NT2/D1 (cell line): ENCODE results near the gene ZFYVE21.
"Not testable (repeated sequence)": the region's sequence is repeated elsewhere in the genome, so short reads cannot be mapped to it uniquely, and the experiment has no call there.

ENCODE experiments used
- DNase-seq: peaks from one replicate; pipeline ENCODE4 v3.0.0-alpha.2; 2011; ENCODE audit warnings: low read depth, low spot score
- H3K27me3 ChIP-seq: 2 replicates; pipeline ENCODE4 v1.6.0; 2011; ENCODE audit warnings: mild to moderate bottlenecking; ENCODE audit not compliant: insufficient read length, insufficient read depth
- H3K36me3 ChIP-seq: 2 replicates; pipeline ENCODE4 v1.6.1; 2011; ENCODE audit warnings: mild to moderate bottlenecking, low read length, mixed read lengths; ENCODE audit not compliant: insufficient read depth, insufficient read length
- H3K4me1 ChIP-seq: 2 replicates; pipeline ENCODE4 v1.5.1; 2011; ENCODE audit not compliant: insufficient read depth, insufficient read length
- H3K4me3 ChIP-seq: 2 replicates; pipeline ENCODE4 v1.5.1; 2011; ENCODE audit warnings: low read depth; ENCODE audit not compliant: insufficient read length
- H3K9ac ChIP-seq: 2 replicates; pipeline ENCODE4 v1.6.0; 2011; ENCODE audit warnings: low read depth; ENCODE audit not compliant: insufficient read length
- H3K9me3 ChIP-seq: 2 replicates; pipeline ENCODE4 v1.5.1; 2011; ENCODE audit warnings: mild to moderate bottlenecking, low read length; ENCODE audit not compliant: insufficient read depth
- SUZ12 ChIP-seq: IDR thresholded peaks from 2 replicates; pipeline ENCODE4 v1.6.1; 2011; ENCODE audit not compliant: insufficient read length, insufficient read depth; ENCODE audit errors: extremely low read depth
- YY1 ChIP-seq: IDR thresholded peaks from 2 replicates; pipeline ENCODE4 v1.6.1; 2011; ENCODE audit not compliant: insufficient read length, insufficient read depth
- ZNF274 ChIP-seq: IDR thresholded peaks from 2 replicates; pipeline ENCODE4 v1.6.1; 2011; ENCODE audit warnings: mild to moderate bottlenecking, low read depth, low read length

Gene ZFYVE21

GRCh38 chr14:103687712-103688111, 27.9 kb upstream of the ZFYVE21 start:
- H3K9me3 ChIP-seq: no peaks in the 10 kb centered on the region
- no peaks in the 10 kb centered on the region for H3K27me3 ChIP-seq
- peaks cover 4% of the 10 kb centered on the region for H3K4me1 ChIP-seq
- no peak overlapping the region for H3K4me3 ChIP-seq
- no peak overlapping the region for H3K9ac ChIP-seq
- peaks cover 72% of the 10 kb centered on the region for H3K36me3 ChIP-seq
- TF ChIP-seq SUZ12: no peak
- no peak for TF ChIP-seq ZNF274
- no peak for TF ChIP-seq YY1
- DNase-seq: no peak

- Histone ChIP-seq H3K9ac (no peak overlapping the region), H3K4me3 (no peak overlapping the region), H3K27me3 (no peaks in the 10 kb centered on the region), H3K4me1 (peaks cover 4% of the 10 kb centered on the region), H3K36me3 (peaks cover 72% of the 10 kb centered on the region), H3K9me3 (no peaks in the 10 kb centered on the region)
- DNase-seq: no peak
- no peak for TF ChIP-seq ZNF274
- TF ChIP-seq YY1: no peak
- TF ChIP-seq SUZ12: no peak
These were observed 27.2 kb upstream of the ZFYVE21 start for GRCh38 chr14:103688441-103688840.

- peaks cover 72% of the 10 kb centered on the region for H3K36me3 ChIP-seq
- no peak for DNase-seq
- no peak overlapping the region for H3K9ac ChIP-seq
- H3K27me3 ChIP-seq: no peaks in the 10 kb centered on the region
- H3K9me3 ChIP-seq: no peaks in the 10 kb centered on the region
- TF ChIP-seq YY1 (no peak), SUZ12 (no peak), ZNF274 (no peak)
- H3K4me1 ChIP-seq: peaks cover 4% of the 10 kb centered on the region
- no peak overlapping the region for H3K4me3 ChIP-seq
These were observed 26.4 kb upstream of the ZFYVE21 start for GRCh38 chr14:103688906-103689902.

GRCh38 chr14:103690332-103690731, 25.3 kb upstream of the ZFYVE21 start:
- no peaks in the 10 kb centered on the region for H3K27me3 ChIP-seq
- H3K4me3 ChIP-seq: no peak overlapping the region
- no peaks in the 10 kb centered on the region for H3K9me3 ChIP-seq
- peaks cover 69% of the 10 kb centered on the region for H3K36me3 ChIP-seq
- peaks cover 4% of the 10 kb centered on the region for H3K4me1 ChIP-seq
- no peak for DNase-seq
- H3K9ac ChIP-seq: no peak overlapping the region
- no peak for TF ChIP-seq SUZ12
- TF ChIP-seq YY1: no peak
- no peak for TF ChIP-seq ZNF274

GRCh38 chr14:103691655-103692054, 24.0 kb upstream of the ZFYVE21 start:
- not testable (repeated sequence) for H3K27me3 ChIP-seq, DNase-seq, H3K4me1 ChIP-seq, H3K9me3 ChIP-seq, H3K4me3 ChIP-seq, H3K9ac ChIP-seq
- peaks cover 63% of the 10 kb centered on the region for H3K36me3 ChIP-seq

GRCh38 chr14:103692159-103692558, 23.5 kb upstream of the ZFYVE21 start:
- DNase-seq: no peak
- H3K4me3 ChIP-seq: no peak overlapping the region
- H3K27me3 ChIP-seq: no peaks in the 10 kb centered on the region
- peaks cover 2% of the 10 kb centered on the region for H3K4me1 ChIP-seq
- TF ChIP-seq SUZ12 (no peak), YY1 (no peak), ZNF274 (no peak)
- no peaks in the 10 kb centered on the region for H3K9me3 ChIP-seq
- peaks cover 61% of the 10 kb centered on the region for H3K36me3 ChIP-seq
- no peak overlapping the region for H3K9ac ChIP-seq

GRCh38 chr14:103692871-103693270, 22.7 kb upstream of the ZFYVE21 start:
- Histone ChIP-seq H3K9me3 (no peaks in the 10 kb centered on the region), H3K4me1 (peaks cover 6% of the 10 kb centered on the region), H3K27me3 (no peaks in the 10 kb centered on the region), H3K4me3 (no peak overlapping the region), H3K9ac (no peak overlapping the region), H3K36me3 (peaks cover 61% of the 10 kb centered on the region)
- no peak for DNase-seq
- TF ChIP-seq YY1 (no peak), SUZ12 (no peak), ZNF274 (no peak)
